Mucosa of descending colon (tissue), 3 donors: Measurements from ENCODE around the gene TMEFF2. TPM values are rescaled to one million over a fixed set of nuclear protein-coding genes. Genes with fewer than 3 reads are reported as not detected.
"Not testable (repeated sequence)": the region's sequence is repeated elsewhere in the genome, so short reads cannot be mapped to it uniquely, and the experiment has no call there.

ENCODE experiments used
- ATAC-seq: fragments of 200-7000 bp; cut with Tn5 transposase; one replicate; pipeline ENCODE4 v1.9.1; 2020; ENCODE audit warnings: mild to moderate bottlenecking, moderate library complexity
- DNase-seq, 3 donors: peaks; one replicate each; pipeline ENCODE4 v3.0.0-alpha.2; 2020
- H3K36me3 ChIP-seq: fragments of 200-600 bp; one replicate; pipeline ENCODE4 v1.8.0; 2021; ENCODE audit warnings: low read depth, mild to moderate bottlenecking
- H3K4me1 ChIP-seq: fragments of 200-600 bp; one replicate; pipeline ENCODE4 v1.8.0; 2021; ENCODE audit warnings: low read depth, mild to moderate bottlenecking
- H3K4me3 ChIP-seq: fragments of 200-600 bp; one replicate; pipeline ENCODE4 v1.8.0; 2021; ENCODE audit warnings: mild to moderate bottlenecking
- H3K9me3 ChIP-seq: fragments of 200-600 bp; one replicate; pipeline ENCODE4 v1.8.0; 2021; ENCODE audit warnings: mild to moderate bottlenecking
- CTCF ChIP-seq: fragments of 200-600 bp; IDR thresholded peaks from one replicate; pipeline ENCODE4 v1.8.0; 2022; ENCODE audit warnings: antibody characterized with exemption, mild to moderate bottlenecking
- intact Hi-C, 2 donors: fragments of 100-400 bp; cut with DNase I in 1 of 2; cut with micrococcal nuclease in 1 of 2; formaldehyde crosslinking; loops; one replicate each; pipeline versions ENCODE4 v1.11.0 to v1.11.1; 2022; cut with DNase I, micrococcal nuclease
- total RNA-seq, 3 donors: library from RNA; stranded (reverse); fragmentation: NEBNext Ultra II Directional in 2 of 3; extraction: Animal tissue kit (Norgen Biotek cat#: 25700) in 2 of 3; gene quantifications; one replicate each; pipeline versions ENCODE4 v1.2.1 to v1.2.4, GENCODE V29; 2021 to 2023
- donor health status: DM: no; HTN: no; CAD: no; lungs with moderate emphysema.
- donor health status: DM: no; HTN: no; CAD: no.
- donor health status: DM: no; HTN: yes; CAD: no.

Gene TMEFF2
- total RNA-seq, 3 donors from 2014 or later: 0.31 to 1.0 TPM; not detected in 1

- ATAC-seq: no peak
- DNase-seq: no peak
- Histone ChIP-seq H3K9me3 (no peaks in the 10 kb centered on the region), H3K4me1 (no peaks in the 10 kb centered on the region), H3K36me3 (no peaks in the 10 kb centered on the region), H3K4me3 (no peak overlapping the region)
- intact Hi-C loops: no loop called here
- no peak for TF ChIP-seq CTCF
Measured at GRCh38 chr2:192090911-192091310, 103.8 kb downstream of the TMEFF2 start.

- ATAC-seq: peak; percentile 46
- no peak for DNase-seq
- no peaks in the 10 kb centered on the region for H3K36me3 ChIP-seq
- no peaks in the 10 kb centered on the region for H3K9me3 ChIP-seq
- no peak overlapping the region for H3K4me3 ChIP-seq
- no peak for TF ChIP-seq CTCF
- H3K4me1 ChIP-seq: no peaks in the 10 kb centered on the region
- intact Hi-C loops: no loop called here
Measured at GRCh38 chr2:192087398-192087958, 107.3 kb downstream of the TMEFF2 start.

- H3K36me3 ChIP-seq: no peaks in the 10 kb centered on the region
- ATAC-seq (no peak), DNase-seq (no peak)
- H3K4me3 ChIP-seq: no peak overlapping the region
- no peak for TF ChIP-seq CTCF
- intact Hi-C loops: no loop called here
- no peaks in the 10 kb centered on the region for H3K4me1 ChIP-seq
- no peaks in the 10 kb centered on the region for H3K9me3 ChIP-seq
Measured at GRCh38 chr2:192082121-192082520, 112.6 kb downstream of the TMEFF2 start.

- H3K4me1 ChIP-seq, DNase-seq, ATAC-seq, H3K4me3 ChIP-seq, H3K9me3 ChIP-seq, H3K36me3 ChIP-seq, intact Hi-C loops: not testable (repeated sequence)
Measured at GRCh38 chr2:192080096-192080495, 114.6 kb downstream of the TMEFF2 start.

GRCh38 chr2:192073878-192074277 is 120.9 kb downstream of the TMEFF2 start:
- TF ChIP-seq CTCF: no peak
- intact Hi-C loops: no loop called here
- ATAC-seq: no peak
- DNase-seq: no peak
- Histone ChIP-seq H3K4me1 (no peaks in the 10 kb centered on the region), H3K9me3 (no peaks in the 10 kb centered on the region), H3K4me3 (no peak overlapping the region), H3K36me3 (no peaks in the 10 kb centered on the region)

GRCh38 chr2:192072778-192073177 is 122.0 kb downstream of the TMEFF2 start:
- no peak for ATAC-seq
- H3K36me3 ChIP-seq: no peaks in the 10 kb centered on the region
- intact Hi-C loops: no loop called here

More at GRCh38 chr2:192072778-192073177, 122.0 kb downstream of the TMEFF2 start:
- H3K9me3 ChIP-seq: no peaks in the 10 kb centered on the region
- no peaks in the 10 kb centered on the region for H3K4me1 ChIP-seq
- no peak overlapping the region for H3K4me3 ChIP-seq
- TF ChIP-seq CTCF: no peak
- no peak for DNase-seq
